DOHH2 (cell line): ENCODE measurements around the gene PSME4.

Experiments used
- CTCF ChIP-seq: fragments of 200-600 bp; sonication (generic); IDR thresholded peaks from one replicate; pipeline ENCODE4 v1.5.1; 2014; ENCODE audit warnings: antibody characterized with exemption, mild to moderate bottlenecking, low read depth, low read length; ENCODE audit not compliant: poor library complexity, severe bottlenecking
- EZH2phosphoT487 ChIP-seq: fragments of 200-600 bp; sonication (generic); IDR thresholded peaks from 2 replicates; pipeline ENCODE4 v1.6.1; 2017; ENCODE audit warnings: borderline replicate concordance, mild to moderate bottlenecking, antibody characterized with exemption, low read length, moderate library complexity, mixed read lengths

- TF ChIP-seq CTCF (no peak), EZH2phosphoT487 (no peak)
Observed at GRCh38 chr2:53905396-53905795, 65.4 kb downstream of the PSME4 start.
